Endothelial cell of umbilical vein (primary cell): ENCODE data around the gene TMEM175. TPM values are rescaled to one million over a fixed set of nuclear protein-coding genes. Genes with fewer than 3 reads are reported as not detected.

ENCODE experiments used
- BruUV-seq: library from RNA; stranded (reverse); fragments of 400-500 nt; replicated peaks from 2 replicates; lab custom pipeline; 2021; lab: Mats Ljungman, UMichigan
- CTCF ChIA-PET: fragments of 300-600, 350-600 bp; sonication (Branson Sonifier 250); formaldehyde crosslinking; loops from one replicate; lab custom pipeline; 2021; ENCODE audit warnings: antibody characterized with exemption, inconsistent platforms; lab: Charles Lee
- POLR2A ChIA-PET: fragments of 300-600, 350-600 bp; sonication (Branson Sonifier 250); formaldehyde crosslinking; loops from one replicate; lab custom pipeline; 2021; ENCODE audit warnings: antibody characterized with exemption, inconsistent platforms; lab: Charles Lee
- DNase-seq: peaks from one replicate; pipeline ENCODE4 v3.0.0-alpha.2; 2011; ENCODE audit warnings: low read depth, low spot score
- FAIRE-seq: peaks from 2 replicates; lab custom pipeline; 2011; peaks lifted over from hg19 to GRCh38; lab: Jason Lieb, UNC
- H2AFZ ChIP-seq: 2 replicates; pipeline ENCODE4 v1.6.0; 2012; ENCODE audit warnings: low read depth, low read length, control low read depth, inconsistent platforms
- H3K27ac ChIP-seq: 2 replicates; pipeline ENCODE4 v1.5.1; 2011; ENCODE audit warnings: low read depth, mild to moderate bottlenecking, control low read depth, low read length, moderate library complexity; ENCODE audit not compliant: insufficient read depth
- H3K27me3 ChIP-seq, 2 experiments: 2 replicates each; pipeline versions ENCODE4 v1.6.0 to v1.6.1; 2011; ENCODE audit warnings: low read length in 2 of 2, mixed read lengths in 1 of 2; ENCODE audit not compliant: control insufficient read depth in 2 of 2, insufficient read depth in 2 of 2
- H3K36me3 ChIP-seq, 2 experiments: 2 replicates in 1 of 2; 3 replicates in 1 of 2; pipeline ENCODE4 v1.5.1; 2011; ENCODE audit warnings: low read length in 2 of 2, mild to moderate bottlenecking in 1 of 2, moderate library complexity in 1 of 2; ENCODE audit not compliant: control insufficient read depth in 2 of 2, insufficient read depth in 2 of 2; ENCODE audit errors: extremely low read depth in 1 of 2
- H3K4me1 ChIP-seq: 3 replicates; pipeline ENCODE4 v1.5.1; 2011; ENCODE audit warnings: mild to moderate bottlenecking, low read length; ENCODE audit not compliant: control insufficient read depth, insufficient read depth; ENCODE audit errors: extremely low read depth
- H3K4me2 ChIP-seq: 2 replicates; pipeline ENCODE4 v1.6.1; 2011; ENCODE audit warnings: low read length, control low read depth, mixed read lengths; ENCODE audit not compliant: insufficient read depth
- H3K4me3 ChIP-seq, 3 experiments: fragments of 200-600 bp in 1 of 3; sonication (generic), shearing (Covaris generic) in 1 of 3; replicated peaks in 1 of 3; 2 replicates each; pipeline ENCODE4 v1.5.1; 2011 to 2016; ENCODE audit warnings: control low read depth in 3 of 3, low read length in 3 of 3, mild to moderate bottlenecking in 2 of 3, inconsistent platforms in 1 of 3, low read depth in 1 of 3, moderate library complexity in 1 of 3; ENCODE audit not compliant: insufficient read depth in 1 of 3
- H3K79me2 ChIP-seq: 2 replicates; pipeline ENCODE4 v1.6.0; 2012; ENCODE audit warnings: low read length, inconsistent platforms; ENCODE audit not compliant: control insufficient read depth, insufficient read depth
- H3K9ac ChIP-seq: replicated peaks from 2 replicates; pipeline ENCODE3; 2011; ENCODE audit warnings: low read length, control low read depth; ENCODE audit not compliant: insufficient read depth; ENCODE audit errors: extremely low read depth
- H3K9me1 ChIP-seq: replicated peaks from 3 replicates; pipeline ENCODE4 v1.6.0; 2011; ENCODE audit warnings: mild to moderate bottlenecking, low read length; ENCODE audit not compliant: control insufficient read depth, insufficient read depth; ENCODE audit errors: extremely low read depth
- H3K9me3 ChIP-seq: replicated peaks from 2 replicates; pipeline ENCODE4 v1.5.1; 2012; ENCODE audit warnings: low read length, inconsistent platforms; ENCODE audit not compliant: control insufficient read depth, insufficient read depth
- H4K20me1 ChIP-seq: replicated peaks from 2 replicates; pipeline ENCODE3; 2011; ENCODE audit warnings: mild to moderate bottlenecking, low read length; ENCODE audit not compliant: control insufficient read depth, insufficient read depth; ENCODE audit errors: extremely low read depth
- CTCF ChIP-seq, 2 donors: IDR thresholded peaks; 1 replicate in 1 of 2; 2 replicates in 1 of 2; pipeline ENCODE4 v1.5.1; 2011; ENCODE audit warnings: low read length in 2 of 2, mild to moderate bottlenecking in 2 of 2, moderate library complexity in 2 of 2, control low read depth in 1 of 2, inconsistent platforms in 1 of 2, low read depth in 1 of 2; ENCODE audit not compliant: insufficient read depth in 1 of 2; ENCODE audit errors: extremely low read depth in 1 of 2
- EZH2 ChIP-seq: IDR thresholded peaks from 2 replicates; pipeline ENCODE4 v1.6.1; 2012; ENCODE audit warnings: borderline replicate concordance, low read depth, mild to moderate bottlenecking, moderate library complexity, low read length, inconsistent platforms; ENCODE audit not compliant: severe bottlenecking
- FOS ChIP-seq: IDR thresholded peaks from 2 replicates; pipeline ENCODE4 v1.6.1; 2011; ENCODE audit warnings: mild to moderate bottlenecking, low read length, moderate library complexity, borderline replicate concordance; ENCODE audit not compliant: insufficient read depth
- GATA2 ChIP-seq: IDR thresholded peaks from 2 replicates; pipeline ENCODE4 v1.7.0; 2011; ENCODE audit warnings: low read depth, mild to moderate bottlenecking, moderate library complexity, mixed read lengths, low read length; ENCODE audit not compliant: insufficient read length, insufficient read depth
- JUN ChIP-seq: IDR thresholded peaks from 2 replicates; pipeline ENCODE4 v1.6.1; 2011; ENCODE audit warnings: borderline replicate concordance, low read depth; ENCODE audit not compliant: insufficient read length, insufficient read depth
- MAX ChIP-seq: IDR thresholded peaks from 2 replicates; pipeline ENCODE4 v1.6.1; 2011; ENCODE audit not compliant: insufficient read depth, insufficient read length
- MYC ChIP-seq: IDR thresholded peaks from one replicate; pipeline ENCODE4 v1.6.1; 2011; ENCODE audit warnings: mild to moderate bottlenecking, low read depth, low read length
- POLR2A ChIP-seq: IDR thresholded peaks from 2 replicates; pipeline ENCODE4 v1.6.1; 2012; ENCODE audit warnings: low read depth, mild to moderate bottlenecking, control low read depth, low read length
- POLR2AphosphoS5 ChIP-seq: IDR thresholded peaks from 2 replicates; pipeline ENCODE4 v1.6.1; 2012; ENCODE audit warnings: low read depth, mild to moderate bottlenecking, control low read depth, low read length, moderate library complexity; ENCODE audit not compliant: insufficient read depth
- dilution Hi-C: fragments of 300-500 bp; cut with MboI; formaldehyde crosslinking; loops from one replicate; pipeline ENCODE4 v1.15.0; 2019; ENCODE audit warnings: low sequenced_read_pairs; ENCODE audit not compliant: extremely low pct_ligation_motif_present
- intact Hi-C: fragments of 100-400 bp; cut with micrococcal nuclease; formaldehyde crosslinking; loops from one replicate; pipeline ENCODE4 v1.10.0; 2022
- polyA plus RNA-seq, 4 experiments: library from polyadenylated mRNA; depleted of rRNA in 3 of 4; stranded (reverse) in 3 of 4; unstranded in 1 of 4; fragments of >200 nt; gene quantifications; 2 replicates each; pipeline versions ENCODE4 v1.2.1 to v1.2.3, GENCODE V29; 2011 to 2012; ENCODE audit warnings: missing spikeins in 1 of 4
- total RNA-seq: library from RNA; stranded (reverse); gene quantifications from 2 replicates; pipeline ENCODE4 v1.2.3, GENCODE V29; 2021

Gene TMEM175
- total and polyA plus RNA-seq, 2 donors (not counting 3 experiments of a cell fraction or from before 2014, with no cell fraction given) = 21.9 to 80.1 TPM

- POLR2A ChIA-PET = no interaction called here
- peaks cover 6 to 37% of the 10 kb centered on the region in 2 experiments for H3K36me3 ChIP-seq
- dilution Hi-C loops = no loop called here
Observed at GRCh38 chr4:882646-883045, 49.6 kb upstream of the TMEM175 start.

DNA sequence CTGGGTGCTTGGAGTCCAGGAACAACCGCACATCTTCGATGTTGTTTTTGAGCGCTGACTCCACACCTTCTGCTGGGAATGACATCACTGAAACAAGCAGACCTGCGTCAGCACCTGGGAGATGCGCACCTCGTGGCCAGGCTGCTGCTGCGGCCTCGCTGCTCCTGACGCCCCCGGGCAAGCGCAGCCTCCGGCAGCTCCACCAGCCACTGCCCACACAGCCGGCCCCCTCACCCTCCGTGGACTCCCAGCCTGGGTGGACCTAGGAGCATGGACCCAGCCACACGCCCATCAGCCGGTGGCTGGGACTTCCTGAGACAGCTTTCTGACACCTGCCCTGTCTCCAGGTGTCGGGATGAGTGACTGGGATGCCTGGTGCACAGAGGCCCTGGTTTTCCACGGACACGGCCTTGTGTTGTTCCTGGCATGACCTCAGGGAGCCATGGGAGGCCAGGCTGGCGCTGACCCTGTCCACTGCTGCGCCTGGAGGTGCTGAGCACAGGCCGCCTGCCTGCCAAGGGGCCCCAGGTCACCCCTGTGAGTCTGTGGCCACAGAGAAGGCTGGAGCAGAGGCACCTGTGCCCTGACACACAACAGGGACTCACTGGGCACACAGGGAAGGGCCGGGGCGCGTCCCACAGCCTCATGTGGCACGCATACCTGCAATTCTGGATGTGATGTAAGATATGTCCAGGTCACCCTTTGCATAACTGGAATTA lies 48.7 kb upstream of the TMEM175 start:
- intact Hi-C loops = no loop called here
- FAIRE-seq = no peak

More at GRCh38 chr4:882646-883045, 49.6 kb upstream of the TMEM175 start:
- H3K9me1 ChIP-seq = no peaks in the 10 kb centered on the region
- H3K27ac ChIP-seq = no peak overlapping the region
- FAIRE-seq (no peak), DNase-seq (no peak)
- TF ChIP-seq EZH2 = no peak
- TF ChIP-seq MYC = no peak
- TF ChIP-seq POLR2AphosphoS5 = no peak
- H3K79me2 ChIP-seq = no peaks in the 10 kb centered on the region
- no TSS peak for BruUV-seq
- no peaks in the 10 kb centered on the region for H3K27me3 ChIP-seq
- CTCF ChIA-PET = interaction anchor here (1.1 kb wide), 1 partner anchor 27 kb away, joined by 3 read pairs; no protein-coding TSS in a partner anchor
- no peak overlapping the region for H3K4me3 ChIP-seq
- H3K4me2 ChIP-seq = no peak overlapping the region
- H3K9ac ChIP-seq = no peak overlapping the region
- no peak overlapping the region for H2AFZ ChIP-seq
- H3K4me1 ChIP-seq = no peaks in the 10 kb centered on the region
- H3K9me3 ChIP-seq = no peaks in the 10 kb centered on the region
- H4K20me1 ChIP-seq = no peaks in the 10 kb centered on the region
- intact Hi-C loops = no loop called here

More for the DNA sequence above, 48.7 kb upstream of the TMEM175 start:
- no peaks in the 10 kb centered on the region for H3K9me3 ChIP-seq
- BruUV-seq = no TSS peak
- TF ChIP-seq POLR2A = no peak
- no peak for TF ChIP-seq GATA2
- no peak for TF ChIP-seq EZH2
- TF ChIP-seq JUN = no peak
- no peak for TF ChIP-seq FOS
- no peak for TF ChIP-seq MAX
- no peak for TF ChIP-seq POLR2AphosphoS5
- TF ChIP-seq CTCF (IDR thresholded peaks at IDR 0.05; ENCODE audit: extremely low read depth in 1 of 2, insufficient read depth in 1 of 2, low read depth in 1 of 2, low read length in 2 of 2) = no peak
- TF ChIP-seq MYC = no peak
- ChIA-PET CTCF (no interaction called here), POLR2A (no interaction called here)
- no peaks in the 10 kb centered on the region for H3K9me1 ChIP-seq
- H3K4me3 ChIP-seq = no peak overlapping the region
- H3K36me3 ChIP-seq = peaks cover 6 to 44% of the 10 kb centered on the region in 2 experiments
- no peaks in the 10 kb centered on the region for H3K27me3 ChIP-seq
- H3K27ac ChIP-seq = no peak overlapping the region
- H3K4me1 ChIP-seq = no peaks in the 10 kb centered on the region
- DNase-seq = no peak
- H2AFZ ChIP-seq = no peak overlapping the region
- no peaks in the 10 kb centered on the region for H4K20me1 ChIP-seq
- dilution Hi-C loops = no loop called here
- no peak overlapping the region for H3K9ac ChIP-seq
- no peaks in the 10 kb centered on the region for H3K79me2 ChIP-seq
- H3K4me2 ChIP-seq = no peak overlapping the region
